Skin epidermis (tissue), 12 donors: ENCODE measurements around the gene AKAP7.

Experiments
- H3K27ac ChIP-seq, 21 experiments: fragments of 200-600 bp; sonication (generic) in 11 of 21; one replicate each; pipeline ENCODE4 v1.5.0; 2020; ENCODE audit warnings: mild to moderate bottlenecking in 3 of 21, inconsistent platforms in 2 of 21, moderate library complexity in 2 of 21
- H3K4me3 ChIP-seq, 7 experiments: fragments of 200-600 bp; sonication (generic) in 2 of 7; one replicate each; pipeline ENCODE4 v1.5.0; 2020; ENCODE audit warnings: inconsistent platforms in 2 of 7, mild to moderate bottlenecking in 2 of 7, moderate library complexity in 1 of 7

AKAP7 gene

DNA sequence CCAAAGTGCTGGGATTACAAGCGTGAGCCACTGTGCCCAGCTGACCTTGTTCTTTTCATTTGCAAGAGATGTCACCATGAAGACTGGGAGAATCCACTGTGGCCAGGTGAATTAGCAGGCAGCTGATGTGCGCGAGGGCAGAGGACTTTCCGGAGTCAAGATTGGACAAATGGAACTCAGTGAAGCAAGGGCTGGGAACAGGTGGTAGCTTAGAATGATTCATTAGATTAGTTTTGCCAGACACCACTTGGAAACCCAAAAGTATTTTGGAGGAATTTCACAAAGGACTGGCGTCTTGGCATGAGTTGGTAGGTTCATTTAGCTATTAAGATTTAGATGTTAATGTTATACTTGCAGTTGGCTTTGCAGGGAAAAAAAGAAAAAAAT is 4.7 kb upstream of the AKAP7 start:
- no peak overlapping the region for H3K27ac ChIP-seq

GRCh38 chr6:131132360-131132759 is 2.9 kb upstream of the AKAP7 start:
- no peak overlapping the region for H3K4me3 ChIP-seq

More for the DNA sequence above, 4.7 kb upstream of the AKAP7 start:
- no peak overlapping the region for H3K4me3 ChIP-seq

GRCh38 chr6:131134220-131134979 is 867 bp upstream of the AKAP7 start:
- Histone ChIP-seq H3K4me3 (peak overlapping the region in 4 of 7 experiments; percentile 60 to 79 (median 71)), H3K27ac (peak overlapping the region in 14 of 21 experiments; percentile 49 to 93 (median 87))

More at GRCh38 chr6:131132360-131132759, 2.9 kb upstream of the AKAP7 start:
- no peak overlapping the region for H3K27ac ChIP-seq

GRCh38 chr6:131134980-131135243 is 355 bp upstream of the AKAP7 start:
- Histone ChIP-seq H3K4me3 (peak overlapping the region; percentile 46 to 79 (median 70)), H3K27ac (peak overlapping the region in 20 of 21 experiments; percentile 49 to 93 (median 84))

- Histone ChIP-seq H3K4me3 (peak overlapping the region; percentile 46 to 79 (median 70)), H3K27ac (peak overlapping the region in 19 of 21 experiments; percentile 14 to 93 (median 81))
These were observed 937 bp downstream of the AKAP7 start for GRCh38 chr6:131136021-131136786.

- Histone ChIP-seq H3K27ac (no peak overlapping the region), H3K4me3 (no peak overlapping the region)
These were observed 4.3 kb downstream of the AKAP7 start for GRCh38 chr6:131139599-131139998.

GRCh38 chr6:131143319-131143718 is 8.1 kb downstream of the AKAP7 start:
- no peak overlapping the region for H3K27ac ChIP-seq
- no peak overlapping the region for H3K4me3 ChIP-seq

- no peak overlapping the region for H3K4me3 ChIP-seq
These were observed 11.6 kb downstream of the AKAP7 start for GRCh38 chr6:131146865-131147264.

GRCh38 chr6:131156411-131156810 is 21.1 kb downstream of the AKAP7 start:
- H3K4me3 ChIP-seq: no peak overlapping the region
- H3K27ac ChIP-seq: no peak overlapping the region

More at GRCh38 chr6:131146865-131147264, 11.6 kb downstream of the AKAP7 start:
- H3K27ac ChIP-seq: no peak overlapping the region

GRCh38 chr6:131159578-131159977 is 24.3 kb downstream of the AKAP7 start:
- Histone ChIP-seq H3K27ac (no peak overlapping the region), H3K4me3 (no peak overlapping the region)

GRCh38 chr6:131160254-131160758 is 25.0 kb downstream of the AKAP7 start:
- Histone ChIP-seq H3K27ac (no peak overlapping the region), H3K4me3 (no peak overlapping the region)

DNA sequence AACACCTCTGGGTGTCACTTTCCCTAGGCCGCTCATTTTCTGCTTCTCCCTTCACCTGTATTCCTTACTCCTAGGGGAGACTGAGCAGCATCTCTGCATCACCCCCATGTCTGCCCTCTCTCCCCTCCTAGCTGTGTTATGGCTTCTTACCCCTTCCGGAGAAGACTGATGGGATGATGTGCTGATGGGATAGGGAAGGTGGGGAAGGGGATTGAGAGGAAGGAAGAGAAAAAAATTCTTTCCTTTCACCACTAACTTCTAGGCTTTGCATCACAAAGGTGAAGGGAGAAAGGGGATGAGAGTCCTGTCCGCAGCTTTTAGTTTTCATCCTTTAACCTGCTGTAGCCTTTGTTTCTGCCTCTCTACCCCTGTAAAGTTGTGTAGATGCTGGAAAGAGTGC is 26.7 kb downstream of the AKAP7 start:
- Histone ChIP-seq H3K27ac (no peak overlapping the region), H3K4me3 (no peak overlapping the region)

DNA sequence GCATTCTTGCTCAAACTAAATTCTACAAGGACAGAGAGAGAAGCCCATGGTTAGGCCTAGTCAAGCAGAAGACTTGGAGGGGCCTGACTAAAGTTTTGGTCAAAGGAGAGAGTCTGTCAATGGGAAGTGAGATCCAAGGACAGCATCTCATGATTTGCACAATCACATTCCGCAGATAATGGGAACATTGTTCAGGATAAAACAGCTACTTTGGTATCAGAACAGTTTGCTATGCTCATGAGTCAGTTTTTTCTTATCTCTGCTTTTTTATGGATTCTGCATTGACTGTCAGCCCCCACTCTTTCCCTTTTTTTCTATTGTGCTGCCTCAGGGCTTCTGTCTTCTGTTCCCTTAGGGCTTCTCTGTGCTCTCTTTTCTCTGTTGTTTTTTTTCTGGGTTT is 28.6 kb downstream of the AKAP7 start:
- Histone ChIP-seq H3K27ac (no peak overlapping the region), H3K4me3 (no peak overlapping the region)

GRCh38 chr6:131164506-131164905 is 29.2 kb downstream of the AKAP7 start:
- Histone ChIP-seq H3K4me3 (no peak overlapping the region), H3K27ac (no peak overlapping the region)

DNA sequence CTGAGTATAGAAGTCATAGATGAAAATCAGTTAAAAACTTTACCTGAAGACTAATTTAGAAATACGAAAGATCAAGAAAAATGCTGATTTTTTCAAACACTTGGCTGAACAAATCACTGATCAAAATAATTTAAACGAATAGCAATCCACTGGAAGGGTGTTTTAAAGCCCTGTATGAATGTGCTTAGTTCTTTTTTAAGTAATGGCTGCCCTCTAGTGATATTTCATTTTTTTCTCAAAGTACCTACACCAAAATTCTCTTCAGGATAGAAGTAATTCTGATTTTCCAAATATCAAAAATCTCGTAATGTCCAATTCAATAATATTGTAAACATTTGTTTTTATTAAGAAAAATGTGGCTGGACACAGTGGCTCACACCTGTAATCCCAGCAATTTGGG is 32.5 kb downstream of the AKAP7 start:
- Histone ChIP-seq H3K27ac (no peak overlapping the region), H3K4me3 (no peak overlapping the region)

- no peak overlapping the region for H3K27ac ChIP-seq
These were observed 34.3 kb downstream of the AKAP7 start for GRCh38 chr6:131169613-131170012.

DNA sequence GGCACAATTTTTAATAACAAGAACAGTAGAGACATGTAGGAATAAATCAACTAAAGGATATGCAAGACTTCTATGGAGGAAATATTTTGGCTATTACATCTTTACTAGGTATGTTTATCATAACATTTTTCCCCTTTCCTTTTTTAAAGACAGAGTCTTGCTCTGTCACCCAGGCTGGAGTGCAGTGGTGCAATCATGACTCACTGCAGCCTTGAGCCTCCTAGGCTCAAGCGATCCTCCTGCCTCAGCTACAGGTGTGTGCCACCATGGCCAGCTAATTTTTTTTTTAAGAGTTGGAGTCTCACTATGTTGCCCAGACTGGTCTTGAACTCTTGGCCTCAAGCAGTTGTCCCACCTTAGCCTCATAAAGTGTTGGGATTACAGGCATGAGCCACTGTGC is 37.0 kb downstream of the AKAP7 start:
- Histone ChIP-seq H3K4me3 (no peak overlapping the region), H3K27ac (no peak overlapping the region)

More at GRCh38 chr6:131169613-131170012, 34.3 kb downstream of the AKAP7 start:
- H3K4me3 ChIP-seq: no peak overlapping the region

GRCh38 chr6:131173680-131174079 is 38.4 kb downstream of the AKAP7 start:
- H3K27ac ChIP-seq: no peak overlapping the region
- no peak overlapping the region for H3K4me3 ChIP-seq

- Histone ChIP-seq H3K27ac (no peak overlapping the region), H3K4me3 (no peak overlapping the region)
These were observed 40.3 kb downstream of the AKAP7 start for GRCh38 chr6:131175564-131175963.

- Histone ChIP-seq H3K4me3 (no peak overlapping the region), H3K27ac (no peak overlapping the region)
These were observed 42.7 kb downstream of the AKAP7 start for GRCh38 chr6:131177996-131178395.

DNA sequence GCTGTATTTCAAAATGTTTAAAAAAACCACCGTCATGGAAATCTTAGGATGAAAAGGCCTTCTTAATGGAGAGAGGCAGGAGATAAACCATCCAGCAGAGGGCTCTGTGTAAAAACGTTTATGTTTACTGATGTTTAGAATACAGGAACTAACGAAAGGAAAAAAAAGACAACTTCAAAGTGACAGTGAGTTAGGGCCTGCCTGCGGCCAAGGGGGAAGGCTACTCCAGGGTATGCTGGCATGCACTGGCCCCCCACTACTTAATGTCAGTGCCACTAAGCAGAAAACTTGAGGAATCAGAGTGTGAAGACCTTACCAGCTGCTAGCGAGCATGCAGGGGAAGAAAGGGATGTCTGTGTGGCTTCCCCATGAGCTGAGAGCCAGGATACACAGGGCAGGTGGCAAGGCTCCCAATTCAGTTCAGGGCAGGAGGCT is 47.7 kb downstream of the AKAP7 start:
- no peak overlapping the region for H3K4me3 ChIP-seq
- peak overlapping the region in 1 of 21 experiments; percentile 40 for H3K27ac ChIP-seq
